Activated T-cell treated with anti-CD3 and anti-CD28 coated beads, Interleukin-2, amount 50 U/mL, for 48 hours (primary cell): Measurements from ENCODE around the gene SIRPA.

Source experiments
- DNase-seq, 2 experiments: peaks; one replicate each; pipeline ENCODE4 v3.0.0-alpha.2; 2020

SIRPA gene

GRCh38 chr20:1870792-1871550 lies 24.2 kb upstream of the SIRPA start:
- no peak for DNase-seq

GRCh38 chr20:1871807-1872458 lies 23.3 kb upstream of the SIRPA start:
- DNase-seq = peak; percentile 39 to 45

GRCh38 chr20:1872459-1873097 lies 22.6 kb upstream of the SIRPA start:
- no peak for DNase-seq

GRCh38 chr20:1874450-1875182 lies 20.6 kb upstream of the SIRPA start:
- no peak for DNase-seq

GRCh38 chr20:1875183-1875554 lies 20.0 kb upstream of the SIRPA start:
- no peak for DNase-seq

- DNase-seq = no peak
These were observed 19.4 kb upstream of the SIRPA start for GRCh38 chr20:1875762-1876161.

GRCh38 chr20:1876217-1876921 lies 18.8 kb upstream of the SIRPA start:
- DNase-seq = no peak

GRCh38 chr20:1876975-1877608 lies 18.1 kb upstream of the SIRPA start:
- no peak for DNase-seq

GRCh38 chr20:1877609-1878200 lies 17.5 kb upstream of the SIRPA start:
- no peak for DNase-seq

- no peak for DNase-seq
These were observed 15.8 kb upstream of the SIRPA start for GRCh38 chr20:1879369-1879768.

- DNase-seq = no peak
These were observed 15.3 kb upstream of the SIRPA start for GRCh38 chr20:1879934-1880333.

- DNase-seq = no peak
These were observed 14.5 kb upstream of the SIRPA start for GRCh38 chr20:1880529-1881239.

GRCh38 chr20:1881240-1881835 lies 13.9 kb upstream of the SIRPA start:
- DNase-seq = no peak

GRCh38 chr20:1882026-1882425 lies 13.2 kb upstream of the SIRPA start:
- no peak for DNase-seq

- DNase-seq = no peak
These were observed 11.2 kb upstream of the SIRPA start for GRCh38 chr20:1883986-1884385.

- no peak for DNase-seq
These were observed 10.0 kb upstream of the SIRPA start for GRCh38 chr20:1885254-1885653.

GRCh38 chr20:1885940-1886693 lies 9.1 kb upstream of the SIRPA start:
- DNase-seq = no peak

- DNase-seq = no peak
These were observed 7.9 kb upstream of the SIRPA start for GRCh38 chr20:1887321-1887720.

- DNase-seq = no peak
These were observed 7.5 kb upstream of the SIRPA start for GRCh38 chr20:1887756-1888155.
